GM18861 (cell line): Measurements from ENCODE around the gene GGTLC2.
"Not testable (repeated sequence)": the region's sequence is repeated elsewhere in the genome, so short reads cannot be mapped to it uniquely, and the experiment has no call there.

Experiments used
- ATAC-seq: cut with Tn5 transposase; IDR thresholded peaks from one replicate; pipeline ENCODE4 v1.9.1; 2021; ENCODE audit not compliant: unreplicated experiment

Gene GGTLC2

GRCh38 chr22:22636260-22636659 lies 8.2 kb upstream of the GGTLC2 start:
- ATAC-seq = not testable (repeated sequence)

GRCh38 chr22:22638313-22638712 lies 6.1 kb upstream of the GGTLC2 start:
- not testable (repeated sequence) for ATAC-seq

DNA sequence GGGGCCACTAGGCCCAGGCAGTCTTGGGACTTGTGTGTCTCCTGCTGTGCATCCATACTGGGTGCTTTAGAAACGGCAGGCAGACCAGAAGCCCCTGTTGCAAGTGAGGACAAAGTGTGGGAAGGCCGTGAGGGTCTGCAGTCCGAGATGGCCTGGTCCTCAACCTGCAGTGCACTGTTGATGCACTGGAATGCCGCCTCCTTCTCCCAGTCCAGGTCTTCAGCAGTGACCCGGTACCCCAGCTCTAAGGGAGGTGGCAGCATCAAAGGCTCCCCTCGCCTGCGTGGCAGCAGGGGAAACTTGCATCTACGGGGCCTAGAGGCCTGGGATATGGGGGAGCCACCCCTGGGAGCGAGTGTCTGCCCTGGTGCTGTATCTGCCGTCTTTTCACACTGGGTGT lies 2.2 kb upstream of the GGTLC2 start:
- ATAC-seq = not testable (repeated sequence)

GRCh38 chr22:22645969-22646368 lies 1.6 kb downstream of the GGTLC2 start:
- not testable (repeated sequence) for ATAC-seq

DNA sequence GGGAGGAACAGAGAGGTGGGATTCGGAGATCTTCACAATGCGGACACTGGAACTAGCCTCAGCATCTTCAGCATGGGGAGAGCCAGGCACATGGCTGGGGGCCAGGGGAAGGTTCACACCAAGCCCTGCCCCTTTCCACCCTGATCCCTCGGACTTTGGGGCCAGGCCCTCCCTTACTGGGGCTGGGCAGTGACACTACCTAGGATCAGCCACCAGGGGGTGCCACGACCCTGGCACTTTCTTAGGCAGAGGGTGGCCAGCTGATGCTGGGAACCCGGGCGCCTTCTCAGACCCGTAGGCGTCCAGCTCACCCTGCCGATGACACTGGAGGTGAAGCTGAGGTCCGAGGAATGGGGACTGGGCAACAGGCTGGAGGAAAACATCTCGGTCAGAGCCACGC lies 3.5 kb downstream of the GGTLC2 start:
- not testable (repeated sequence) for ATAC-seq

- not testable (repeated sequence) for ATAC-seq
Measured at GRCh38 chr22:22648863-22649536, 4.6 kb downstream of the GGTLC2 start.

DNA sequence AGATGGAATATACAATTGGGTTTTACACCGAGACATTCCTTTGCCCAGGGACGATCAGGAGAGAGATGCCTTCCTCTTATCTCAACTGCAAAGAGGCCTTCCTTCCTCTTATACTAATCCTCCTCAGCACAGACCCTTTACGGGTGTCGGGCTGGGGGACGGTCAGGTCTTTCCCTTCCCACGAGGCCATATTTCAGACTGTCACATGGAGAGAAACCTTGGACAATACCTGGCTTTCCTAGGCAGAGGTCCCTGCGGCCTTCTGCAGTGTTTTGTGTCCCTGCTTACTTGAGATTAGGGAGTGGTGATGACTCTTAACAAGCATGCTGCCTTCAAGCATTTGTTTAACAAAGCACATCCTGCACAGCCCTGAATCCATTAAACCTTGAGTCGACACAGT lies 5.3 kb downstream of the GGTLC2 start:
- ATAC-seq = not testable (repeated sequence)

GRCh38 chr22:22650398-22650797 lies 6.0 kb downstream of the GGTLC2 start:
- ATAC-seq = not testable (repeated sequence)

- ATAC-seq = not testable (repeated sequence)
Measured at GRCh38 chr22:22650803-22651515, 6.5 kb downstream of the GGTLC2 start.

GRCh38 chr22:22651593-22651992 lies 7.2 kb downstream of the GGTLC2 start:
- not testable (repeated sequence) for ATAC-seq

- not testable (repeated sequence) for ATAC-seq
Measured at GRCh38 chr22:22652102-22652501, 7.7 kb downstream of the GGTLC2 start.

GRCh38 chr22:22652573-22652972 lies 8.2 kb downstream of the GGTLC2 start:
- not testable (repeated sequence) for ATAC-seq

DNA sequence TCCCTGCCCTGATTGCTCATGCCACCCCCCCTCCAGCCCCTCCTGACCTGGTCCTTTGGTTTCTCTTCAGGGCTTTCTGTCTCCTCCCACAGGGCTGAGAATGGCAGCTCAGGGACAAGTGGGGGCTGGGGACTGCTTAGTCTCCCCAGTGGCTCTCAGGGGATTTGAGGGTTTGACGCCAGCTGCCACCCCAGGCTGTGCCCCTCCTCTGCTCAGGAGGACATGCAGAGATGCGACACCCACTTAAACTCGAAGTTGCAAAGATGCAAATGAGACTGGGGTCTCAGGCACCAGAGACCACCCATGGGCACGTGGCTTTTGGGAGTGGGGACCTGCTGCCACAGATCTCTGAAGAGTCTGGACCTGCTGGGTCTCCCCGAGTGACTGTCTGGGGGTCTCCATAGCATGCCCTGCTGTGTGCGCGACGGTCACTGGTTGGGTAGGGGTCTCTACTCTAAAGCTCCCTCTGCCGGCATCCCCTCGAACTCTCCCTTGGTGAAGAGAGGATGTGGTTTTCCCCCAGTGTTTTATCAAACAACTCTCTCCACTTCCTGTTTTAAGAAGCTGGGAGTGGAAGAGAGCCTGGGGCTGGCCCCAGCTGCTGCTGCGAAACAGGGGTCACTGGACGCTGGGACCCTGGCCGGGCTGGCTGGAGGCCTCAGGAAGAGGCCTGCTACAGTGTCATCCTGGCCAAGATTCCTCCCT lies 9.4 kb downstream of the GGTLC2 start:
- not testable (repeated sequence) for ATAC-seq

GRCh38 chr22:22655452-22656290 lies 11.3 kb downstream of the GGTLC2 start:
- no peak for ATAC-seq

- ATAC-seq = no peak
Measured at GRCh38 chr22:22657712-22658111, 13.3 kb downstream of the GGTLC2 start.

DNA sequence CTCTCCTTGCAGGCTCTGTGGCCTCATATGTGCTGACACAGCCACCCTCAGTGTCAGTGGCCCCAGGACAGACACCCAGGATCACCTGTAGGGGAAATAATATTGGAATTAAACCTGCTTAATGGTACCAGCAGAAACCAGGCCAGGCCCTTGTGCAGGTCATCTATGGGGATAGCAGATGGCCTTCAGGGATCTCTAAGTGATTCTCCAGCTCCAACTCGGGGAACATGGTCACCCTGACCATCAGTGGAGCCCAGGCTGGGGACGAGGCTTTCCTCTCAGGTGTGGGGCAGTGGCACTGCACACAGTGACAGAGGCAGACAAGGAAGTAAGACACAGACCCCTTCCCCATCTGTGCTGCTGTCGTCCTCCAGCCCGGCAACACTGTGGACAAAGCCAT lies 16.9 kb downstream of the GGTLC2 start:
- no peak for ATAC-seq

- ATAC-seq = no peak
Measured at GRCh38 chr22:22662095-22662494, 17.7 kb downstream of the GGTLC2 start.

GRCh38 chr22:22663861-22664800 lies 19.7 kb downstream of the GGTLC2 start:
- no peak for ATAC-seq

DNA sequence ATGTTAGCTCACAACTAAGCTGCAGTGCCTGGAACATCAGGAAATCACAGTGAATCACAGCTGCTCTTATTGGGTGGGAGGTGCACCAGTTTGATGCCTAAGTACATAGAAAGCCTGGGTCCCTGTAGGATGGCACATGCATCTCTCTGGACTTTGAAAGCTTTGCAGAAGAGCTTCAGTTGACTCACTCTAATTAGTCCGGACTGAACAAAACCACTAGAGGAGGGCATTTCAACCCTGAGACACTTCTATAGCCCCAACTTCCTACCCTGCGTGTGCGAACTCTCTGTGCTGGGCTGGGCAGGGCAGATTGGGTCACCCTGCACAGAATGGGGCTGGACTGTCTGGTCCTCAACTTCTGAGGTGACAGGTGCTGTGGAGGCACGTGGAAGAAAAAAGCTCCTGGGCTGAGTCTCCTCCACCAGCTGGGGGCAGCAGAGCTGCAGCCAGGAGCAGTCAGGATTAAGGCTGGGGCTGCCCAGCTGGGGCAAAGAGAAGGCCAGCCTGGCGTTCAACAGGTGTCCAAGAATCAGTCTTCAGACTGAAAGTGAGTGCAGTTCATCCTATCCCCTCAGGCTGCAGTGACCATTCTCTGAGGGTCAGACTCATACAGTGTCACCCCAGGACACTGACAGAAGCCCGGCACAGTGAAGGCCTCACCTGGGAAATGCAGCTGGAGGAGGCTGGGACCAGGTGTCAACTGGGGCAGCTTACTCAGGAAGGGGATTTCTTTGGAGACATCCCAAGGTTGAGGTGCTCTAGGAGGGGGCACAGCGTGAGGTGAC lies 22.1 kb downstream of the GGTLC2 start:
- no peak for ATAC-seq
